GM19193 (cell line): ENCODE results near the gene LTBP4.

Experiments
- POLR2A ChIP-seq: IDR thresholded peaks from 4 replicates; pipeline ENCODE4 v1.6.1; 2011; ENCODE audit not compliant: insufficient read depth, insufficient read length; ENCODE audit errors: extremely low read depth

LTBP4 gene

GRCh38 chr19:40672573-40673299 is 71.6 kb downstream of the LTBP4 start:
- no peak for TF ChIP-seq POLR2A

GRCh38 chr19:40673397-40673796 is 72.2 kb downstream of the LTBP4 start:
- no peak for TF ChIP-seq POLR2A

DNA sequence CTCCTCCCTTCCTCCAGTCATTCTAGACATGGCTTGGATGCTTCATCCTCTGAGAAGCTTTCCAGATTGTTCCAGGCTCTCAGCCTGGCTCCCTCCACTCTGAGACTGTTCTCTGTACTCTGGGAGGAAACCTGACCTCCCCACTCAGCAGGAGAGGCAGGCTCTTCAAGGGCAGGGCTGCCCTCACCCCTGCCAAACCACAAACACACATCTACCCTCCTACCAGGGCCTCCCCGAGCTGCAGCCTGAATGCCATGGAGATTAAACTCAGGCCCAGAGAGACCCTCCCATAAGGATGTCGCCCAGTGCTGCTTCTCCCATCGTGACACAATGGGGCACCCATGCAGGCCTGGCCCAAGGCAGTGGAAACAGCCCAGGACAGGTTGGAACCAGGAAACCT is 73.1 kb downstream of the LTBP4 start:
- no peak for TF ChIP-seq POLR2A

DNA sequence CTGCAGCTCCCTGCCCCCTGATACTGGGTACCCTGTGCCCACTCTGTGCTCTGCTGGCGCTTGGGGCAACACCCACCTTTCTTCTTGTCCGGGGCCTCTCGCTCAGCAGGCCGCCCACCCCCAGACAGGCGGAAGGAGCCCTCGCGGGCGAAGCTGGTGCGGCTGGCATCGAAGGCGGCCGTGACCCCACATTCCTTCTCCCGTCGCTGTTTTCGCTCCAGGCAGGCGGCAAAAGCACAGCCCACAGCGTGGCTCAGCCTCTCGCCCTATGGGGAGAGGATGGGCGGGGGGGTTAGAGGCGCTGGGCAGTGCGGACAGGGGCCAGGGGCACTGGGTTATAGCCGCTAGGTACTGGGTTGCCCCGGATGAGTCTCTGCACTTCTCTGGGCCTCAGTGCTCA is 76.0 kb downstream of the LTBP4 start:
- no peak for TF ChIP-seq POLR2A
